ENCODE data around the gene SFTA2.

DNA sequence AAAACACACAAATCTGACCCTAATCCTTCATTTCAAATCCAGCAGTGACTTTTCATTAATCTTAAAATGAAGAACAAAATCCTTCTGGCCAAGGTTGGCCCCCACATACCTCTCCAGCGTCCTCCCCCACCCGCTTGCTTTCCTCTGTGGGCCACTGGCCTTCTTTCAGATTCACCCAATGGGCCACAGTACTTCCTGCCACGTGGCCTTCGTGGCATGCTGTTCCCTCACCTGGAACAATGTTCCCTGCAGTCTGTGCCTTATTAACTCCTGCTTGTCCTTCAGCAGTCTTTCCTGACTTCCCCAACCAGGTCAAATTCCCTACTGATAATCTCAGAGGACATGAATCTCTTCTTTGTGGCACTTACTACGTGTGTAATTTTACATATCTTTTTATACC lies 29.3 kb downstream of the SFTA2 start:
- TF ChIP-seq, protein P1, sequence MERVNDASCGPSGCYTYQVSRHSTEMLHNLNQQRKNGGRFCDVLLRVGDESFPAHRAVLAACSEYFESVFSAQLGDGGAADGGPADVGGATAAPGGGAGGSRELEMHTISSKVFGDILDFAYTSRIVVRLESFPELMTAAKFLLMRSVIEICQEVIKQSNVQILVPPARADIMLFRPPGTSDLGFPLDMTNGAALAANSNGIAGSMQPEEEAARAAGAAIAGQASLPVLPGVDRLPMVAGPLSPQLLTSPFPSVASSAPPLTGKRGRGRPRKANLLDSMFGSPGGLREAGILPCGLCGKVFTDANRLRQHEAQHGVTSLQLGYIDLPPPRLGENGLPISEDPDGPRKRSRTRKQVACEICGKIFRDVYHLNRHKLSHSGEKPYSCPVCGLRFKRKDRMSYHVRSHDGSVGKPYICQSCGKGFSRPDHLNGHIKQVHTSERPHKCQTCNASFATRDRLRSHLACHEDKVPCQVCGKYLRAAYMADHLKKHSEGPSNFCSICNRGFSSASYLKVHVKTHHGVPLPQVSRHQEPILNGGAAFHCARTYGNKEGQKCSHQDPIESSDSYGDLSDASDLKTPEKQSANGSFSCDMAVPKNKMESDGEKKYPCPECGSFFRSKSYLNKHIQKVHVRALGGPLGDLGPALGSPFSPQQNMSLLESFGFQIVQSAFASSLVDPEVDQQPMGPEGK (CRISPR knock-in tag; IDR thresholded peaks at IDR 0.05; ENCODE audit: borderline replicate concordance): no peak
- TF ChIP-seq, protein P2, sequence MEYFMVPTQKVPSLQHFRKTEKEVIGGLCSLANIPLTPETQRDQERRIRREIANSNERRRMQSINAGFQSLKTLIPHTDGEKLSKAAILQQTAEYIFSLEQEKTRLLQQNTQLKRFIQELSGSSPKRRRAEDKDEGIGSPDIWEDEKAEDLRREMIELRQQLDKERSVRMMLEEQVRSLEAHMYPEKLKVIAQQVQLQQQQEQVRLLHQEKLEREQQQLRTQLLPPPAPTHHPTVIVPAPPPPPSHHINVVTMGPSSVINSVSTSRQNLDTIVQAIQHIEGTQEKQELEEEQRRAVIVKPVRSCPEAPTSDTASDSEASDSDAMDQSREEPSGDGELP (CRISPR knock-in tag; IDR thresholded peaks at IDR 0.05; ENCODE audit: borderline replicate concordance): no peak
- TF ChIP-seq, protein P3, sequence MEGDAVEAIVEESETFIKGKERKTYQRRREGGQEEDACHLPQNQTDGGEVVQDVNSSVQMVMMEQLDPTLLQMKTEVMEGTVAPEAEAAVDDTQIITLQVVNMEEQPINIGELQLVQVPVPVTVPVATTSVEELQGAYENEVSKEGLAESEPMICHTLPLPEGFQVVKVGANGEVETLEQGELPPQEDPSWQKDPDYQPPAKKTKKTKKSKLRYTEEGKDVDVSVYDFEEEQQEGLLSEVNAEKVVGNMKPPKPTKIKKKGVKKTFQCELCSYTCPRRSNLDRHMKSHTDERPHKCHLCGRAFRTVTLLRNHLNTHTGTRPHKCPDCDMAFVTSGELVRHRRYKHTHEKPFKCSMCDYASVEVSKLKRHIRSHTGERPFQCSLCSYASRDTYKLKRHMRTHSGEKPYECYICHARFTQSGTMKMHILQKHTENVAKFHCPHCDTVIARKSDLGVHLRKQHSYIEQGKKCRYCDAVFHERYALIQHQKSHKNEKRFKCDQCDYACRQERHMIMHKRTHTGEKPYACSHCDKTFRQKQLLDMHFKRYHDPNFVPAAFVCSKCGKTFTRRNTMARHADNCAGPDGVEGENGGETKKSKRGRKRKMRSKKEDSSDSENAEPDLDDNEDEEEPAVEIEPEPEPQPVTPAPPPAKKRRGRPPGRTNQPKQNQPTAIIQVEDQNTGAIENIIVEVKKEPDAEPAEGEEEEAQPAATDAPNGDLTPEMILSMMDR (IDR thresholded peaks at IDR 0.05 in 2 of 3, conservative IDR thresholded peaks at IDR 0.05 in 1 of 3; ENCODE audit: insufficient read depth in 2 of 3, low read depth in 1 of 3, low read length in 3 of 3): no peak
- TF ChIP-seq KAT7 (CRISPR knock-in tag; IDR thresholded peaks at IDR 0.05; ENCODE audit: borderline replicate concordance) (no peak), POLR2A (conservative IDR thresholded peaks at IDR 0.05) (no peak), TOE1 (IDR thresholded peaks at IDR 0.05; ENCODE audit: borderline replicate concordance) (no peak), TOE1 (CRISPR knock-in tag; IDR thresholded peaks at IDR 0.05; ENCODE audit: borderline replicate concordance, low read depth) (no peak), JUNB (CRISPR knock-in tag; conservative IDR thresholded peaks at IDR 0.05) (no peak), CCAR2 (IDR thresholded peaks at IDR 0.05; ENCODE audit: low read depth, low read length) (no peak), TCF7L2 (IDR thresholded peaks at IDR 0.05; ENCODE audit: low read depth, low read length) (no peak), MTA1 (IDR thresholded peaks at IDR 0.05; ENCODE audit: borderline replicate concordance) (no peak)
- TF ChIP-seq, protein P4, sequence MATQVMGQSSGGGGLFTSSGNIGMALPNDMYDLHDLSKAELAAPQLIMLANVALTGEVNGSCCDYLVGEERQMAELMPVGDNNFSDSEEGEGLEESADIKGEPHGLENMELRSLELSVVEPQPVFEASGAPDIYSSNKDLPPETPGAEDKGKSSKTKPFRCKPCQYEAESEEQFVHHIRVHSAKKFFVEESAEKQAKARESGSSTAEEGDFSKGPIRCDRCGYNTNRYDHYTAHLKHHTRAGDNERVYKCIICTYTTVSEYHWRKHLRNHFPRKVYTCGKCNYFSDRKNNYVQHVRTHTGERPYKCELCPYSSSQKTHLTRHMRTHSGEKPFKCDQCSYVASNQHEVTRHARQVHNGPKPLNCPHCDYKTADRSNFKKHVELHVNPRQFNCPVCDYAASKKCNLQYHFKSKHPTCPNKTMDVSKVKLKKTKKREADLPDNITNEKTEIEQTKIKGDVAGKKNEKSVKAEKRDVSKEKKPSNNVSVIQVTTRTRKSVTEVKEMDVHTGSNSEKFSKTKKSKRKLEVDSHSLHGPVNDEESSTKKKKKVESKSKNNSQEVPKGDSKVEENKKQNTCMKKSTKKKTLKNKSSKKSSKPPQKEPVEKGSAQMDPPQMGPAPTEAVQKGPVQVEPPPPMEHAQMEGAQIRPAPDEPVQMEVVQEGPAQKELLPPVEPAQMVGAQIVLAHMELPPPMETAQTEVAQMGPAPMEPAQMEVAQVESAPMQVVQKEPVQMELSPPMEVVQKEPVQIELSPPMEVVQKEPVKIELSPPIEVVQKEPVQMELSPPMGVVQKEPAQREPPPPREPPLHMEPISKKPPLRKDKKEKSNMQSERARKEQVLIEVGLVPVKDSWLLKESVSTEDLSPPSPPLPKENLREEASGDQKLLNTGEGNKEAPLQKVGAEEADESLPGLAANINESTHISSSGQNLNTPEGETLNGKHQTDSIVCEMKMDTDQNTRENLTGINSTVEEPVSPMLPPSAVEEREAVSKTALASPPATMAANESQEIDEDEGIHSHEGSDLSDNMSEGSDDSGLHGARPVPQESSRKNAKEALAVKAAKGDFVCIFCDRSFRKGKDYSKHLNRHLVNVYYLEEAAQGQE (IDR thresholded peaks at IDR 0.05; ENCODE audit: borderline replicate concordance): no peak
- TF ChIP-seq, protein P4 (CRISPR knock-in tag; IDR thresholded peaks at IDR 0.05; ENCODE audit: low read depth): no peak
- TF ChIP-seq, protein P5, sequence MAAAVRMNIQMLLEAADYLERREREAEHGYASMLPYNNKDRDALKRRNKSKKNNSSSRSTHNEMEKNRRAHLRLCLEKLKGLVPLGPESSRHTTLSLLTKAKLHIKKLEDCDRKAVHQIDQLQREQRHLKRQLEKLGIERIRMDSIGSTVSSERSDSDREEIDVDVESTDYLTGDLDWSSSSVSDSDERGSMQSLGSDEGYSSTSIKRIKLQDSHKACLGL (CRISPR knock-in tag; IDR thresholded peaks at IDR 0.05; ENCODE audit: borderline replicate concordance, poor library complexity, severe bottlenecking): no peak

All from K562 (cell line).